Stimulated activated CD8-positive, alpha-beta memory T cell treated with anti-CD3 and anti-CD28 coated beads, Interleukin-2, amount 100 ng/mL, for 48 hours (primary cell): ENCODE data around the gene CPT2.
"Not testable (repeated sequence)": the region's sequence is repeated elsewhere in the genome, so short reads cannot be mapped to it uniquely, and the experiment has no call there.

Source experiments
- DNase-seq, 2 donors: peaks; one replicate each; pipeline ENCODE4 v3.0.0-alpha.2; 2020; ENCODE audit warnings: low read depth in 2 of 2

Gene CPT2

GRCh38 chr1:53182111-53182593 lies 14.5 kb upstream of the CPT2 start:
- DNase-seq, result peak; percentile 68 to 81

- no peak for DNase-seq
Measured at GRCh38 chr1:53182716-53183094, 13.9 kb upstream of the CPT2 start.

- DNase-seq, result no peak
Measured at GRCh38 chr1:53183095-53183990, 13.3 kb upstream of the CPT2 start.

GRCh38 chr1:53185955-53186297 lies 10.7 kb upstream of the CPT2 start:
- not testable (repeated sequence) for DNase-seq

- DNase-seq, result no peak
Measured at GRCh38 chr1:53186533-53186932, 10.1 kb upstream of the CPT2 start.

GRCh38 chr1:53187401-53187800 lies 9.2 kb upstream of the CPT2 start:
- no peak for DNase-seq

- no peak for DNase-seq
Measured at GRCh38 chr1:53188099-53188498, 8.5 kb upstream of the CPT2 start.

- no peak for DNase-seq
Measured at GRCh38 chr1:53189061-53189460, 7.6 kb upstream of the CPT2 start.

GRCh38 chr1:53190210-53190611 lies 6.4 kb upstream of the CPT2 start:
- no peak for DNase-seq

- no peak for DNase-seq
Measured at GRCh38 chr1:53195246-53196016, 1.2 kb upstream of the CPT2 start.

- no peak for DNase-seq
Measured at GRCh38 chr1:53196017-53196484, 573 bp upstream of the CPT2 start.

GRCh38 chr1:53197291-53198200 lies 922 bp downstream of the CPT2 start:
- no peak for DNase-seq

- DNase-seq, result no peak
Measured at GRCh38 chr1:53198241-53198651, 1.6 kb downstream of the CPT2 start.

- DNase-seq, result no peak
Measured at GRCh38 chr1:53203466-53203865, 6.8 kb downstream of the CPT2 start.

GRCh38 chr1:53205496-53205895 lies 8.9 kb downstream of the CPT2 start:
- DNase-seq, result not testable (repeated sequence)

- DNase-seq, result not testable (repeated sequence)
Measured at GRCh38 chr1:53206083-53206685, 9.6 kb downstream of the CPT2 start.

- no peak for DNase-seq
Measured at GRCh38 chr1:53206735-53207379, 10.2 kb downstream of the CPT2 start.

GRCh38 chr1:53207726-53208125 lies 11.1 kb downstream of the CPT2 start:
- DNase-seq, result no peak

- DNase-seq, result no peak
Measured at GRCh38 chr1:53210352-53210751, 13.7 kb downstream of the CPT2 start.

- DNase-seq, result no peak
Measured at GRCh38 chr1:53210954-53211353, 14.3 kb downstream of the CPT2 start.
